ENCODE data around the gene IGSF22. TPM values are rescaled to one million over a fixed set of nuclear protein-coding genes. Genes with fewer than 3 reads are reported as not detected.

IGSF22 gene
- polyA plus RNA-seq, 1 donor (not counting 4 experiments of a cell fraction or from before 2014, with no cell fraction given) = 0.01 TPM

DNA sequence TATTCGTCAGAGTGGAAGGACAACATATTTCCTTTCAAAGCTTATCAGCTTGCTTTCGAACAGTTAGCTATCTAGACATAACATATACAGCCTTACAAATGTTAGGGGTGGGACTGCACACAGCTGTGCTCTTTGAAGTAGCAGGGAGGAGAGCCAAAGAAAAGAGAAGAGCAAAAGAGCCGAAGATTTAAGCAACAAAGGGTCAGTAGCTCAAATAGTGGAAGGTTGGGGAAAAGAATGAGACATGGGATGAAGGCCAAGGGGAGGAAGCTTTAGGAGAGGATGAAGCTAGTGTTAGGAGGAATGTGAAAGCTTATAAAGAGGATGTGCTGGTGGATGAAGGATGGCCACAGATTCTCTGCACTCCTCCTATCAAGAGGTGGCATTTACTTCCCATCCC is 31.8 kb upstream of the IGSF22 start:
- H3K79me2 ChIP-seq (ENCODE audit: control insufficient read depth, insufficient read depth, low read length) = no peaks in the 10 kb centered on the region
- no peaks in the 10 kb centered on the region for H3K4me1 ChIP-seq (ENCODE audit: control insufficient read depth, extremely low read depth, insufficient read depth, low read length)
- dilution Hi-C loops (cut with MboI; ENCODE audit: extremely low pct_ligation_motif_present, low sequenced_read_pairs) = no loop called here
- FAIRE-seq (no peak), DNase-seq (ENCODE audit: low read depth, low spot score) (no peak)
- H3K9ac ChIP-seq (ENCODE audit: control insufficient read depth, extremely low read depth, insufficient read depth, low read length) = no peak overlapping the region
- no peak overlapping the region for H2AFZ ChIP-seq (ENCODE audit: control insufficient read depth, low read length)
- TF ChIP-seq, protein P1, sequence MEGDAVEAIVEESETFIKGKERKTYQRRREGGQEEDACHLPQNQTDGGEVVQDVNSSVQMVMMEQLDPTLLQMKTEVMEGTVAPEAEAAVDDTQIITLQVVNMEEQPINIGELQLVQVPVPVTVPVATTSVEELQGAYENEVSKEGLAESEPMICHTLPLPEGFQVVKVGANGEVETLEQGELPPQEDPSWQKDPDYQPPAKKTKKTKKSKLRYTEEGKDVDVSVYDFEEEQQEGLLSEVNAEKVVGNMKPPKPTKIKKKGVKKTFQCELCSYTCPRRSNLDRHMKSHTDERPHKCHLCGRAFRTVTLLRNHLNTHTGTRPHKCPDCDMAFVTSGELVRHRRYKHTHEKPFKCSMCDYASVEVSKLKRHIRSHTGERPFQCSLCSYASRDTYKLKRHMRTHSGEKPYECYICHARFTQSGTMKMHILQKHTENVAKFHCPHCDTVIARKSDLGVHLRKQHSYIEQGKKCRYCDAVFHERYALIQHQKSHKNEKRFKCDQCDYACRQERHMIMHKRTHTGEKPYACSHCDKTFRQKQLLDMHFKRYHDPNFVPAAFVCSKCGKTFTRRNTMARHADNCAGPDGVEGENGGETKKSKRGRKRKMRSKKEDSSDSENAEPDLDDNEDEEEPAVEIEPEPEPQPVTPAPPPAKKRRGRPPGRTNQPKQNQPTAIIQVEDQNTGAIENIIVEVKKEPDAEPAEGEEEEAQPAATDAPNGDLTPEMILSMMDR (optimal IDR thresholded peaks at IDR 0.05 in 1 of 3, IDR thresholded peaks at IDR 0.05 in 1 of 3, conservative IDR thresholded peaks at IDR 0.05 in 1 of 3; ENCODE audit: extremely low read depth in 1 of 3, insufficient read depth in 2 of 3, low read length in 3 of 3) = no peak
- no peak for TF ChIP-seq EZH2 (IDR thresholded peaks at IDR 0.05; ENCODE audit: low read length)
- no peaks in the 10 kb centered on the region for H3K9me3 ChIP-seq (ENCODE audit: control insufficient read depth, low read depth, low read length)
- no peaks in the 10 kb centered on the region for H3K36me3 ChIP-seq (ENCODE audit: control insufficient read depth in 2 of 2, extremely low read depth in 1 of 2, insufficient read depth in 2 of 2, low read length in 2 of 2)
- no peak overlapping the region for H3K27ac ChIP-seq (ENCODE audit: control insufficient read depth, insufficient read depth, low read length)
- H4K20me1 ChIP-seq (ENCODE audit: control insufficient read depth, extremely low read depth, insufficient read depth, low read length) = no peaks in the 10 kb centered on the region
- H3K4me3 ChIP-seq (ENCODE audit: control insufficient read depth in 2 of 3, extremely low read depth in 1 of 3, insufficient read depth in 2 of 3, low read depth in 1 of 3, low read length in 3 of 3) = no peak overlapping the region
- H3K9me1 ChIP-seq (ENCODE audit: control insufficient read depth, extremely low read depth, insufficient read depth, low read length) = no peaks in the 10 kb centered on the region
- no peak overlapping the region for H3K4me2 ChIP-seq (ENCODE audit: control insufficient read depth, extremely low read depth, insufficient read depth, low read depth, low read length)
- H3K27me3 ChIP-seq (ENCODE audit: control insufficient read depth, extremely low read depth, insufficient read depth, low read length) = no peaks in the 10 kb centered on the region

DNA sequence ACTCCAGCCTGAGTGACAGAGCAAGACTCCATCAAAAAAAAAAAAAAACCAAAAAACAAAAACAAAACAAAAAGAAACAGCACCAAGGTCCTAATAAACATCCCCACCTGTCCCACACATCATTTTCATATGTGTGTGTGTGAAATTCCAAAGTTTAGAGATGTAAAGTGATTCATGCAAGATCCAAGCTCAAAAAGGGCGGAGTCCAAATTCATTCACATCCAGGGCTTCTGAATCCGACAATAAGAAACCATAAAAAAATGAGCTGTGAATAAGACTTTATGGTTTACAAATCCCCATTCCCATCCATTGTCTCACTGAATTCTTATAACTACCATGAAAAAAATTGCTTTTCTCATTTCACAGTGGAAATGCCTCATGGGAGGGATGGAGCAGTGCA is 30.9 kb upstream of the IGSF22 start:
- Histone ChIP-seq H3K36me3 (ENCODE audit: control insufficient read depth in 2 of 2, extremely low read depth in 1 of 2, insufficient read depth in 2 of 2, low read length in 2 of 2) (no peaks in the 10 kb centered on the region), H3K9me1 (ENCODE audit: control insufficient read depth, extremely low read depth, insufficient read depth, low read length) (no peaks in the 10 kb centered on the region), H3K9ac (ENCODE audit: control insufficient read depth, extremely low read depth, insufficient read depth, low read length) (no peak overlapping the region), H3K9me3 (ENCODE audit: control insufficient read depth, low read depth, low read length) (no peaks in the 10 kb centered on the region), H3K27me3 (ENCODE audit: control insufficient read depth, extremely low read depth, insufficient read depth, low read length) (no peaks in the 10 kb centered on the region), H4K20me1 (ENCODE audit: control insufficient read depth, extremely low read depth, insufficient read depth, low read length) (no peaks in the 10 kb centered on the region), H3K79me2 (ENCODE audit: control insufficient read depth, insufficient read depth, low read length) (no peaks in the 10 kb centered on the region), H3K4me1 (ENCODE audit: control insufficient read depth, extremely low read depth, insufficient read depth, low read length) (no peaks in the 10 kb centered on the region), H2AFZ (ENCODE audit: control insufficient read depth, low read length) (no peak overlapping the region), H3K27ac (ENCODE audit: control insufficient read depth, insufficient read depth, low read length) (no peak overlapping the region), H3K4me3 (ENCODE audit: control insufficient read depth in 2 of 3, extremely low read depth in 1 of 3, insufficient read depth in 2 of 3, low read depth in 1 of 3, low read length in 3 of 3) (no peak overlapping the region), H3K4me2 (ENCODE audit: control insufficient read depth, extremely low read depth, insufficient read depth, low read depth, low read length) (no peak overlapping the region)
- FAIRE-seq = no peak
- DNase-seq (ENCODE audit: low read depth, low spot score) = no peak
- dilution Hi-C loops (cut with MboI; ENCODE audit: extremely low pct_ligation_motif_present, low sequenced_read_pairs) = no loop called here
- TF ChIP-seq, protein P1 (optimal IDR thresholded peaks at IDR 0.05 in 1 of 3, IDR thresholded peaks at IDR 0.05 in 1 of 3, conservative IDR thresholded peaks at IDR 0.05 in 1 of 3; ENCODE audit: extremely low read depth in 1 of 3, insufficient read depth in 2 of 3, low read length in 3 of 3) = no peak
- no peak for TF ChIP-seq EZH2 (IDR thresholded peaks at IDR 0.05; ENCODE audit: low read length)
